Measurements from ENCODE around the gene UTS2R.

- TF ChIP-seq CTCF (conservative IDR thresholded peaks at IDR 0.05 in 1 of 2, IDR thresholded peaks at IDR 0.05 in 1 of 2; ENCODE audit: extremely low read depth in 1 of 2, insufficient read depth in 1 of 2, low read depth in 1 of 2, low read length in 2 of 2) (no peak), EZH2 (IDR thresholded peaks at IDR 0.05; ENCODE audit: borderline replicate concordance, low read length) (no peak)
Observed at GRCh38 chr17:82390015-82390859, 18.7 kb downstream of the UTS2R start.
